Calu3 (cell line): ENCODE measurements around the gene TRDN. TPM values are rescaled to one million over a fixed set of nuclear protein-coding genes. Genes with fewer than 3 reads are reported as not detected.
A peak's percentile ranks its signal among the peaks of the same experiment; 100 is the strongest.

ENCODE experiments used
- BruUV-seq: library from RNA; stranded (reverse); fragments of 400-500 nt; replicated peaks from 2 replicates; lab custom pipeline; 2021; lab: Mats Ljungman, UMichigan
- CTCF ChIA-PET: fragments of 300-600 bp; sonication (Branson Sonifier 250); formaldehyde crosslinking; loops from one replicate; lab custom pipeline; 2022; ENCODE audit warnings: antibody characterized with exemption; lab: Charles Lee
- DNase-seq: peaks from one replicate; pipeline ENCODE4 v3.0.0; 2022
- H3K27ac Mint-ChIP-seq: one replicate; pipeline ENCODE4 v1.8.0; 2022; ENCODE audit warnings: mixed read lengths; ENCODE audit not compliant: unreplicated experiment
- H3K27me3 Mint-ChIP-seq: one replicate; pipeline ENCODE4 v1.8.0; 2022; ENCODE audit warnings: mixed read lengths; ENCODE audit not compliant: unreplicated experiment
- H3K36me3 Mint-ChIP-seq: one replicate; pipeline ENCODE4 v1.8.0; 2022; ENCODE audit warnings: mild to moderate bottlenecking, moderate library complexity, mixed read lengths; ENCODE audit not compliant: insufficient read depth, unreplicated experiment
- H3K4me1 Mint-ChIP-seq: one replicate; pipeline ENCODE4 v1.8.0; 2022; ENCODE audit warnings: mild to moderate bottlenecking, low read depth, mixed read lengths; ENCODE audit not compliant: unreplicated experiment
- H3K4me3 Mint-ChIP-seq: one replicate; pipeline ENCODE4 v1.8.0; 2022; ENCODE audit warnings: mild to moderate bottlenecking, low read depth, moderate library complexity, mixed read lengths; ENCODE audit not compliant: unreplicated experiment
- H3K9me3 Mint-ChIP-seq: one replicate; pipeline ENCODE4 v1.8.0; 2022; ENCODE audit warnings: low read depth, mixed read lengths; ENCODE audit not compliant: unreplicated experiment
- intact Hi-C: fragments of 100-400 bp; cut with micrococcal nuclease; formaldehyde crosslinking; loops from one replicate; pipeline ENCODE4 v1.10.0; 2022; ENCODE audit not compliant: unreplicated experiment
- total RNA-seq: library from RNA; stranded (reverse); gene quantifications from 2 replicates; pipeline ENCODE4 v1.2.3, GENCODE V29; 2022
- TF ChIP-seq, protein P1 (sequence below): fragments of 200-600 bp; IDR thresholded peaks from one replicate; pipeline ENCODE4 v1.8.0; 2022; ENCODE audit warnings: antibody characterized with exemption; ENCODE audit not compliant: unreplicated experiment

TRDN gene
- total RNA-seq, 1 experiment from 2014 or later: not detected

DNA sequence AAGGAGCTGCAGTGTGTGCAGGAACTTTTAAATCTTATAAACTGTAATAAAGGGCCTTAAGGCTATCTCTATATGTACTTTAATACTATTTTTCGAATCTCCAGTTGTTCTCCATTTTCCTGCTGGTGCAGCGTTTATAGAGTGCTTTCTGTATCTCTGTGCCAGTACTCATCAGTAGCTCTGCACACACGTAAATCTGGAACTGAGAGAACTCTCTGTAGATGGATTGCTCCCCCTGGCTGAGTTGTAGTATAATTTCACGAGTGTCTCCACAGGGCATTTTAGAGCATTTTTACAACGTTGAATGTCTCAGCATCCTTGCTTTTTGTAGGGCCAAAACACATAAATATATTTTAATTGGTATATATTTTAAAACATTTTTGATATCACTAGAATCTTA lies 256.5 kb downstream of the TRDN start:
- Mint-ChIP-seq H3K4me1 (no peaks in the 10 kb centered on the region), H3K4me3 (no peak overlapping the region), H3K36me3 (no peaks in the 10 kb centered on the region), H3K27ac (no peak overlapping the region), H3K9me3 (no peaks in the 10 kb centered on the region), H3K27me3 (no peaks in the 10 kb centered on the region)
- TF ChIP-seq, protein P1, sequence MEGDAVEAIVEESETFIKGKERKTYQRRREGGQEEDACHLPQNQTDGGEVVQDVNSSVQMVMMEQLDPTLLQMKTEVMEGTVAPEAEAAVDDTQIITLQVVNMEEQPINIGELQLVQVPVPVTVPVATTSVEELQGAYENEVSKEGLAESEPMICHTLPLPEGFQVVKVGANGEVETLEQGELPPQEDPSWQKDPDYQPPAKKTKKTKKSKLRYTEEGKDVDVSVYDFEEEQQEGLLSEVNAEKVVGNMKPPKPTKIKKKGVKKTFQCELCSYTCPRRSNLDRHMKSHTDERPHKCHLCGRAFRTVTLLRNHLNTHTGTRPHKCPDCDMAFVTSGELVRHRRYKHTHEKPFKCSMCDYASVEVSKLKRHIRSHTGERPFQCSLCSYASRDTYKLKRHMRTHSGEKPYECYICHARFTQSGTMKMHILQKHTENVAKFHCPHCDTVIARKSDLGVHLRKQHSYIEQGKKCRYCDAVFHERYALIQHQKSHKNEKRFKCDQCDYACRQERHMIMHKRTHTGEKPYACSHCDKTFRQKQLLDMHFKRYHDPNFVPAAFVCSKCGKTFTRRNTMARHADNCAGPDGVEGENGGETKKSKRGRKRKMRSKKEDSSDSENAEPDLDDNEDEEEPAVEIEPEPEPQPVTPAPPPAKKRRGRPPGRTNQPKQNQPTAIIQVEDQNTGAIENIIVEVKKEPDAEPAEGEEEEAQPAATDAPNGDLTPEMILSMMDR: peak; percentile 23
- no TSS peak for BruUV-seq
- intact Hi-C loops: loop anchor here (1.0 kb wide), 1 partner anchor 511 kb away; no protein-coding TSS in a partner anchor
- peak; percentile 33 for DNase-seq
- CTCF ChIA-PET: interaction anchor here (0.5 to 1.6 kb wide), 5 partner anchors 14 to 511 kb away, joined by 3 to 16 read pairs (median 3); no protein-coding TSS in a partner anchor

DNA sequence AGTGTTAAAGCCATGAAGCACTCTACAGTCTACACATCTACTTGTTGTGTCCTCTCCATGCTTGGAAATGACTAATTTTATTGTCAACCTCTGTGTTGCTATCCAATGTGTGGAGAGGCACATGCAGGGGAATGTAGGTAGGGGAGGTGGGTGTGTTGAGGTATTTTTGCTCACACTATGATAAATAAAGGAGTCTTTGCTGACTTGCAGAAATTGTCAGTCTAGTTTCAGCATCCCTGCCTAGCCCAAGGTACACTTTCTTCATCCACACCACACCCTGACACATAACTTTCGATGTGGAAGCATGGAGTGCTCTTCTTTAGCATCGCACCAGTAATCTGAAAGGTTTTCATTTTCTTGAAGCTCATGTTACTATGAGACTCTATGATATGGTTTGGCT lies 264.0 kb downstream of the TRDN start:
- Mint-ChIP-seq H3K27ac (no peak overlapping the region), H3K36me3 (no peaks in the 10 kb centered on the region), H3K4me1 (no peaks in the 10 kb centered on the region), H3K27me3 (no peaks in the 10 kb centered on the region), H3K4me3 (no peak overlapping the region), H3K9me3 (no peaks in the 10 kb centered on the region)
- intact Hi-C loops: no loop called here
- CTCF ChIA-PET: no interaction called here
- BruUV-seq: no TSS peak
- DNase-seq: no peak
- TF ChIP-seq, protein P1: no peak

DNA sequence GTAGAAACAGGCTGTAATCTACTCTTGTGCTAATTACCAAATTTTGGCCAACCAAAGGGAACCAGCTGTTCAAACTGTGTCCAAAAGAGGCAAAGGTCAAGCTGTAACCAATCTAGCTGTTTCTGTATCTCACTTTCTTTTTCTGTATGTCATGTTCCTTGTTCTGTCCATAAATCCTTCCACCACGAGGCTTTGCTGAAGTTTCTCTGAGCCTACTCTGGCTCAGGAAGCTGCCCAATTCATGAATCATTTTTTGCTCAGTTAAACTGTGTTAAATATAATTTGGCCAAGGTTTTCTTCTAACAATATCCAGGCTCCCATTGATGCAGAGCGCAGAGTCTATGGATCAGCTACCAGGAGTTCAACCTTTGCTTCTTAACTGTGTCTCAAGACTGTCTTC lies 272.8 kb downstream of the TRDN start:
- no peaks in the 10 kb centered on the region for H3K36me3 Mint-ChIP-seq
- TF ChIP-seq, protein P1: no peak
- no peak overlapping the region for H3K27ac Mint-ChIP-seq
- CTCF ChIA-PET: no interaction called here
- intact Hi-C loops: no loop called here
- H3K4me3 Mint-ChIP-seq: no peak overlapping the region
- no peak for DNase-seq
- no peaks in the 10 kb centered on the region for H3K27me3 Mint-ChIP-seq
- peaks cover 3% of the 10 kb centered on the region for H3K9me3 Mint-ChIP-seq
- H3K4me1 Mint-ChIP-seq: no peaks in the 10 kb centered on the region
- no TSS peak for BruUV-seq

DNA sequence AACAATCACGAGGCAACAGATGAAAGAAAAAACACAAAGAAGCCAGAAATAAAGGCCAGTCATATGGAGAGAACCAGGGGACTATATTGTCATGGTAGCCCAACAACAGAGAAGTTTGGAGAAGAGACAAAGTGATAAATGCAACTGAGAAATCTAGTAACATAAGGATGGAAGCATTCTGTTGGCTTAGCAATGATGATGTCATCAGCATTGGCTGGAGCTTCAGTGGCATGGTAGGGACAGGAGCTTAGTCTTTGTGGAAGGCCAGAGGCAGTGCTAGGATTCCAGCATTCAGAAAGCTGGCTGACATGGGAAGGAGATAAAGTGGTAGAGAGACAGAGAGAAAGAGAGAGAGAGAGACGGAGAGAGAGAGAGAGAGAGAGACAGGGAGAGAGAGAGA lies 276.4 kb downstream of the TRDN start:
- TF ChIP-seq, protein P1: no peak

More for the DNA sequence above, 276.4 kb downstream of the TRDN start:
- no peak for DNase-seq
- no peaks in the 10 kb centered on the region for H3K27me3 Mint-ChIP-seq
- H3K36me3 Mint-ChIP-seq: no peaks in the 10 kb centered on the region
- H3K4me1 Mint-ChIP-seq: no peaks in the 10 kb centered on the region
- H3K9me3 Mint-ChIP-seq: peaks cover 3% of the 10 kb centered on the region
- H3K27ac Mint-ChIP-seq: no peak overlapping the region
- no peak overlapping the region for H3K4me3 Mint-ChIP-seq
- CTCF ChIA-PET: no interaction called here
- intact Hi-C loops: no loop called here
- BruUV-seq: no TSS peak
